HG03103 (cell line): Measurements from ENCODE around the gene PDGFRB.
"Not testable (repeated sequence)": the region's sequence is repeated elsewhere in the genome, so short reads cannot be mapped to it uniquely, and the experiment has no call there.

Experiments used
- ATAC-seq: cut with Tn5 transposase; IDR thresholded peaks from one replicate; pipeline ENCODE4 v1.9.1; 2021; ENCODE audit warnings: low read depth; ENCODE audit not compliant: unreplicated experiment

Gene PDGFRB

DNA sequence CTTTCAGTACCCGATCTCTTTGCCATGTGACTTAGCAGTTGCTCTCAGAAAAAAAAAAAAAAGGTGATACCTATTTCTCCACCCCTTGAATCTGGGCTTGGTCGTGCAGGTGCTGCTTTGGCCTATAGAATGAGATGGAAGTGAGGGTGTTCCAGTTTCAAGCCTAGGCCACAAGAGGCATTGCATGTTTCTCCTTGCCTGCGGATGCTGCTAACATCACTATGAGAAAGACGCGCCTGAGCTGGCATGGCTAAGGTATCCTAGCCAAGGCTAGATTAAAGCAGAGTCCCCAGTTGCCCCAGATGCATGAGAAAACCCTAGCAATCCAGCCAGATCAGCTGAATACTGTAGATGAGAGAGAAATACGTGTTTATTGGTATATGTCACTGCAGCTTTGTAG lies 54.6 kb downstream of the PDGFRB start:
- ATAC-seq = no peak

DNA sequence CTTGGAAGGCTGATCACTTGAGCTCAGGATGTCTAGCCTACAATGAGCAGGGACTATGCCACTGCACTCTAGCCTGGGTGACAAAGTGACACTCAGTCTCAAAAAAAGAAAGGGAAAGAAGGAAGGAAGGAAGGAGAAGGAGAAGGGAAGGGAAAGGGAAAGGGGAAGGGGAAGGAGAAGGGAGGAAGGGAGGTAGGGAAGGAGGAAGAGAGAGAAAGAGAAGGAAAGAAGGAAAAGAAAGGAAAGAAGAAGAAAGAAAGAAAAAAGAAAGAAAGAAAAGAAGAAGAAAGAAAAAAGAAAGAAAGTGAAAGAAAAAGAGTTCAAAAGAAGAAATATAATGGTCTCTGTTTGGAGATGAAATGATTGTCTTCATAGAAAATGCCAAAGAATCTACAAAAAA lies 58.5 kb downstream of the PDGFRB start:
- no peak for ATAC-seq

DNA sequence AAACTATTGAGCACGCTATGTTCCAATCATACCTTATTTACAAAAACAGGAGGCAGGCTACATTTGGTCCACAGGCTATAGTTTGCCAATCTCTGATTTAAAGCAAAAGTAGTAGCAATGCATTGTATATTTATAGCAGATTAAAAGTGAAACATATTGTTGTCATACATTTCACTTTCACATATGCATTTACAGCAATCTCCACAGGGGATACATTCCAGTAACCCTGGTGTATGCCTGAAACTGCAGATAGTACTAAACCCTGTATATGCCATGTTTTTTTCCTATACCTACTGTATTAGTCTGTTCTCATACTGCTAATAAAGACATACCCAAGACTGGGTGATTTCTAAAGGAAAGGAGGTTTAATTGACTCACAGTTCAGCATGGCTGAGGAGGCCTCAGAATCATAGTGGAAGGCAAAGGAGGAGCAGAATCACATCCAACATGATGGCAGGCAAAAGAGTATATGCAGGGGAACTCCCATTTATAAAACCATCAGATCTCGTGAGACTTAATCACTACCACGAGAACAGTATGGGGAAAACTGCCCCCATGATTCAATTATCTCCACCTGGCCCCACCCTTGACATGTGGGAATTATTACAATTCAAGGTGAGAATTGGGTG lies 63.4 kb downstream of the PDGFRB start:
- peak; percentile 78 for ATAC-seq

DNA sequence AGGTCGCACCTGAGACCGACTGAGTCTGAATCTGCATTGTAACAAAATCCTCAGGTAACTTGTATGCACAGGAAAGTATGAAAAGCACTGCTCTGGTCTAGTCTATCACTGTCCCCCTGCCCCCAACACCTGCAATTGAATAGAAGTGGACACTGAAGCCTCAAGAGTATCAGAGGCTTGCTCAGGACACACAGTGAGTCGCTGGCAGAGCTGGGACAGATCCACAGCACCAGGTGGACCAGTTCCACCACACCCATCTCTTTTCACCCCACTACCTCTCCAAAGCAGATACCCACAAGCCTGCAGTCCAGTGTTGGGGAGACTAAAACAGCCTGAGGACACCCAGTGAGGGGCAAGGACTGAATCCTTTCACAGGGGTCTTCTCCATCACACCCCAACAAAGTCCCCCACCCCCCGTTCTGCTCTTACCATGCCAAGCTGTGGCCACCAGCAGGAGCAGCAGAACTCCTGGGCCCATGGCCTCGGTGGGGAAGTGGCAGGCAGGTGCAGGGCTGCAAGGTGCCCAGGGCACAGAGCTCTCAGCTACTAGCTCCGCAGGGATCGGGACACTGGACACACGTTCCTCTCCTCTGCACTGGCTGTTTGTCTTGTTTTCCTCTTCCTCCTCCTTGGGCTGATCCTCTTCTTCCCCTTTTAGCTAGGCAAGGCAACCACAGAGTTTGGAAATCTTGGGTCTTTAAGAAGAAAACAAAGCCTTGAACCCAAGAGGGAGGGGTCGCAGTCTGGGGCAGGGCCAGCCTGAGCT lies 69.5 kb downstream of the PDGFRB start, which contains the start of gene CSF1R:
Gene CSF1R, minus strand, starts transcription at position 605 of the 766 bp plus-strand sequence. Its CDS starts 127 bp downstream, at position 478.
- ATAC-seq = no peak

DNA sequence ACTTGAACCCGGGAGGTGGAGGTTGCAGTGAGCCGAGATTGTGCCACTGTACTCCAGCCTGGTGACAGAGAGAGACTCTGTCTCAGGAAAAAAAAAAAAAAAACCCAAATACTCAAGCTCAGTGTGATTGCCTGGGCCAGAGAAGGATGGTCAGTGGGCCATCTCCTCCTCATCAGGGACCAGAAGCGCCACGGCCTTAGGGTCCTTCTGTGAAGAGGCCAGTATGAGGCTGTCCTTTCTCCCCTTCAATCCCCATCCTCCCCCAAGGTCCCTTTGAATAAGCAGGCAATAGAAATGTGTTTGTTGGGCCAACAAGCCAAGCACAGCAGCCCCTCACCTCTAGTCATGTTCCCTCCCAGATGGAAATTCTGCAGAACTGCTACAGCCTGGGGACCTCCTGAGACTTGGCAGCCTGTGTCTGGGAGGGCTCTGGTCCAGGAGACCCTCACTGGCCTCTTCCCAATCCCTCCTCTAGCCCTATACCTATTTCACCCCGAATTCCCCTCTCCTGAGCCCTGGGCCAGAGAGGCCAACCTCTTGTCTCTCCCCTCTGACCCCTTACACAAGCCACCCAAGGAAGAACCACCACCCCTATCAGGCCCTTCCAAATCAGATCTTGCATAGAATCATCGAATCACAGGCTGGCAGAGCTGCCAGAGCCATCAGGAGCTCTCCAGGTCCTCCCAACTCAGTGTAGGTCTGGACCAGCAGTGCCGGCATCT lies 70.3 kb downstream of the PDGFRB start:
- ATAC-seq = no peak

DNA sequence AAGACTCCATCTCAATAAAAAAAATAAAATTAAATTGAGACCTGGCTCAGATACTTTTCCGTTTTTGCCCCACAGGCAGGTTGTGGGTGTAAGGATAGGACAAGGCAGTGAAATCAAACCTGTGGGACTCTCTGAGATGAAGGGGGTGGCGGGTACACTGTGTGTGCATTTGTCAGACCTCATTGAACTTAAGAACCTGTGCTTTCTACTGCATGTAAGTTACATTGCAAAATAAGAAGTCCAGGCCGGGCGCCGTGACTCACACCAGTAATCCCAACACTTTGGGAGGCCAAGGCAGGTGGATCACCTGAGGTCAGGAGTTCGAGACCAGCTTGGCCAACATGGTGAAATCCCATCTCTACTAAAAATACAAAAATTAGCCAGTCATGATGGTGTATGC lies 70.9 kb downstream of the PDGFRB start:
- ATAC-seq = not testable (repeated sequence)

DNA sequence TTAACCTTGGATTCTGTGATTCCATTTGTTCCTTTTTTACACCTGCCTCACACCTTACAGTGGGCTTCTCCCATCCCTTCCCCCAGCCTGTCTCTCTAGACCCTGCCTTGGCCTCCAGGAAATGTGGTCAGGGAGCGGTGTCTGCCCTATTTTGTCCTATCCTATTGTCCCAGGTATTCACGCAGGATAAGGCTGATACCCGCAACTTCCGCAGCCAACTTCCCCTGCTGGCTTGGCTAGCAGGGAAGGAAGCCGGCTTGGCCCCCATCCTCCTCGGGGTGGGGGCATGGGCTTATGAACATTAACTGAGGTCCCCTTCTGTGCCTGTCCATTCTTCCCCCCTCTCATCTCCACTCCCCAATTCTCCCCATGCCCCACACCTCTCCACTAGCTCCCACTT lies 72.8 kb downstream of the PDGFRB start:
- no peak for ATAC-seq

DNA sequence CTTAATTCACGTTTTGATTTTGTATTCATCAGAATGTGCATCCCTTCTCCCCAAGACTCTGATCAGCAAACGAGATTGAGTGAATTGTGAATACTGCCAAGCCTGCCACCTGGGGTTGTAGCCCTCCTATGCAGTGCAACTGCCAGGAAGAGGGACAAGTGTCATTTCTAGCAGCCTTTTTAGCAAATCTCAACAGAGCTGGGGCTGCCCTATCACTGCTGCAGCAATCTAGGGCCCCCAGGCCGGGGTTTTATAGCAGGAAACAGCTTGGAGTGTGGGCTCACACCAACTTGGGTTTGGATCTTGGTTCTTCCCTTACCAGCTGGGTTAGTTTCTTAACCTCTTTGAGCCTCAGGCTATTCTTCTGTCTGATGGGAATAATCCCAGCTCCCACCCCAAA lies 73.3 kb downstream of the PDGFRB start:
- no peak for ATAC-seq

DNA sequence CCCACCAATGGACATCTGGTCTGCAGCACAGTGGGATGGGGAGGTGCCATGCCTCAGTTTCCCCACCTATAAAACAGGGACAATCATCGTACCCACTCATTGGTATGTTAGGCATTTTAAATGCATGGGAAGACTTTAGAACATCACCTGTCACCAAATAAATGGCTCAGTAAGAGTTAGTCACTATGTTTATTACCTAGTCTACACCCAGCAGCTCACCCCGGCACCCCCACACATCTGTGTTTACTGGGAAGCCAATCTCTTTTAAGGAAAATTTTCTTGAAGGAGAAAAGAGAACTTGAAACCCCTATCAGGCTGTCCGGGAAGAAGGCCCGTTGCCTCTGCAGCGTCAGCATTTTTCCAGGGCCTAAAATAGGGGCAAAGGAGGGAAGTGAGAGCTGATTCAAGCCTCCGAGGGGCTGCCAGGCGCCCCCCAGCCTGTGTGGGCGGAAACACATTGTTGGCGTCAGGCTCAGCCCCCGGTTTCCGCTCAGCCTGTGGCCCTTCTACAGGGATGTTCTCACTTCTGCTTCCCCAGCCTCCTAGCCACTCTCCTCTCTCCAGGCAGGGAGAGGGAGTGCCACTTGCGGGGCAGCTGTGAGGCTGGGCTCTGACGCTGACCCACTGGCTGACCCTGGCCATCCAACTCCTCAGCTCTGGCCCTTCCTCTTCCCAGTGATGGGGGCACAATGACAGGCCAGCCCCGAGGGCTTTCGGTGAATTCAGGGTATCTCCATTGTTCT lies 73.9 kb downstream of the PDGFRB start:
- peak; percentile 93 for ATAC-seq

DNA sequence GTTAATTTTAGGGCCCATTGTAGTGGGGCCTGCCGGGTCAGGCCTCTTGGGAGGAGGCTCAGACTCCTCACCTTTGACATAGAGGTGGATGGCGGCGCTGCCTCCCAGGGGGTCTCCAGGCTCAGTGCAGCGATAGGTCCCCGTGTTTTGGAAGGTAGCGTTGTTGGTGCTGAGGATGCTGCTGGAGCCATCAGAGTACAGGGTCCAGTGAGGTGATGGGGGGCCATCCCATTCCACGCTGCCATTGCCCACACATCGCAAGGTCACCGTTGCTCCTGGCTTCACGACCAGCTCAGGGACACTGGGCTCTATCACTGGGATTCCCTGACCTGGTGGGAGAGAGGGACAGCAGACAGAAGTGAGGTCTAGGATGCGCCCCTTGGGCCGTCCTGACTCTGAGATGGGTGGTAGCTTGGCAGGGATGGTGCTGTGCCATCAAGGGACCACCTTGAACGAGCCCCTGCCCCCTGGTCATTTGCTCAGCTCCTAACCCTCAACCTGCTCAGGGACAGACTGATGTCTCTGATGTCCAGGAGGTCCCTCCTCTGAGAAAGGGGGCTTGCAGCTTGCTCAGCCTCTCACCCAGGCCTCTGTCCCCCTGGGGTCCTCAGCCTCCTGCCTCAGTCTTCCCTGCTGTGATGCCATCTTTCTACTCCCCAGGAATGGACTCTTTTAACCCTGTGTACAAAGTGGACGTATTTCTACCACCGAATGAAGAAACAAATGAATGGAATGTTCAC lies 74.8 kb downstream of the PDGFRB start:
- ATAC-seq = no peak

DNA sequence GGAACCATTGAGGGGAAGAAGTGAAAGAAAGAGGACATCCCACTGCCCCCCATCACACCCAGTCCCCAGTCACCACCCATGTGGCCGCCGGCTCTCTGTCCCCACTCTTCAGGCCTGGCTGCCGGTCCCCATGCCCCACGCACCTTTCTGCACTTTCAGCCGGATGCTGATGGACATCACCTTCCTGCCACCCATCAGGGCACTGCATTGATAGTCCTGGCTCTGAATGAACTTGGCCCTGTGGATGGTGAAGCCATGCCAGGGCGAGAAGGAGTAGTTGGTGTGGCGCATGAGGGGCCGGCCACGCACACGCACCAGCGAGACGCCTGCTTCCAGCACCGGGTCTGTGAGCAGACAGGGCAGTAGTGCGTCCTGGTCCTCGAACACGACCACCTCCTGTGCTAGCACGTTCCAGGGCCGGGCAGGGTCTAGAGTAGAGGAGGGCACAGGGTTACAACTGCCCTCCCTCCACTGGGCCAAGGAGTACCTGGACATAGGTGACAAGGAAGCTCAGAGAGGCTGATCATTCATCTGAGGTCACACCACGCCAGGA lies 75.7 kb downstream of the PDGFRB start:
- no peak for ATAC-seq

DNA sequence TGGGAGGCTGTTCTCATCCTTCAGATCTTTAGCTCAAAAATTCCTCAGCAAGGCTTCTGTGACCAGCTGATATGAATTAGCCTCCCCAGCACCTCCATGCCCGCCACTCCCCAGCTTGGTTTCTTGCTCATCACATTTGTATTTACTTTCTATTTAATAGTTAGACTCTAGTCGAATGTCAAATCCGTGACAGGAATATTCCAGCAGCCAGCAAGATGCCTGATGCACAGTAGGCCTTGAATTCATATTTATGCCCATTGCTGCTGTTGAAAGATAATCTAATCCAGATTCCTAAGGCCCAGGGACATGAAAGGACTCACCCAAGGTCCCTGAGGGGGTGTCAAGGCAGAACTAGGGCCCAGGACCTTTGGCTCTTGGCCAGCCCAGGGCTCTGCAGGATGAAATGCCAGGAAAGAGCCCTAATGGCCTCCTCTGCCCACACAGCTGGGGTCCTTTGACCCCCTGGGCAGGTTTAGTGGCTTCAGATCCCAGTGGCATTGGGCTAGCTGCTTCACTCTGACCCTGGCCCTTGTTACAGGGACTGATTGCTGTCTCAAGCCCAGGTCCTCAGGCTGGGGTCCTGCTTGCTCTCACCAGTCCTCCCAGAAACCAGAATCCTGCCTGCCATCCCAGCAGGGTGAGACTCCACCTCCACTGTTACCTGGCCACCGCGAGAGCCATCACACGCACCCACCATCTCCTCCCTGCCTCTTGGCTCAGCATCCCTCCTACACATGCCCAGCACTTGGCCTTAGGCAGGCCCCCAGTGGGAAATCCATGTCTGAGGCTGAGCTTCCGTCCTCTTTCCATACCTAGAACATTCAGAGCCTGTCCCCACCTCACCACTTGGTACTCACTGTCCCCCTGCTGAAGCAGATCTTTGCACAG lies 76.6 kb downstream of the PDGFRB start:
- ATAC-seq = no peak

DNA sequence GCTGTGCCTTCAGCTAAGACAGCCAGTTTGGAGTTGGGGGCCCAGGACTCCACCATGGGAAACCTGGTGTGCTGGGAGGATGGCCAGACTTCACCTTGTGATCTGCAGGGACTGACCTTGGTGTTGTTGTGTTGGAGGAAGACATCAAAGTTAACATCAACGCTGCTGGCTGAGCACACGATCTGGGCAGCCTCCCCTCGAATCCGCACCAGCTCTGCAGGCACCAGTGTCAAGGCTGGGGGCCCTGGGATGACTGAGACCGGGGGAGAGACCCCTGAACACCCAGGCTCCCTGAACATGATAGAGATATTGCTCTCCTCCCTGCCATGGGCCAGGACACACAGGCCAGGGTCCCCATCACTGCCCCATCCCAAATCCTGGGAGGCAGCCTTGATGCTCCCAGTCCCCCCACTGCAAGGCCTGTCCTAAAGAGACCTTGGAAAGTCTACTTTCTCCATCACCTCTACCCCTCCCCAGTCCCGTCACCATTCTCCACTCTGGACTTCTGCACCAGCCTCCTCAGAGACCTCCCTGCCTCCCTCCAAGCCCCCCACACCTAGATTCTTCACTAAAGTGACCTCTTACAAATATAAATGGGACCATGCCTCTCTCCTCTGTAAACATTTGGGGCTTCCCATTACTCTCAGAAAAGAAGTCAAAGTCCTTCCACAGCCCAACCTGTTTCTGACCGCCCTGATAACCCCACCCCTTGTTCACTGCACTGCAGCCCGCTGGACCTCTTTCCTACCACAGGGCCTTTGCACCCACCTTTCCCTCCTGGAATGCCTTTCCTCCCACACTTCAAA lies 77.4 kb downstream of the PDGFRB start:
- no peak for ATAC-seq

DNA sequence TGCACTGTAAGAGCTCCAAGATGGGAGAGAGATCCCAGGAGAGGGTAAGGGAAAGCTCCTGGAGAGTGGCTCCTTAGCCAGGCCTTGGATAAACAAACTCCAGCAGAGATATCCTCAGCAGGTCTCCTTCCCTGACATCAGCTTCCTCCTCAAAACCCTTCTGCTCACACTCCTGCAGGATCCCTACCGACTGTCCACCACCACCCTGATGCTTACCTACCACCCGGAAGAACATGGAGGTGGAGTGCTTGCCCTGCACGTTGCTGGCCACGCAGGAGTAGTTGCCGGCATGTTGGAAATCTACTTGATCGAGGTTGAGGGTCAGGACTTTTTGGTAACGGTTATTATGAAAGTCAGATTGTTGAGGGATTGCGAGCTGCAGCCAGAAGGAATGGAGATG lies 78.6 kb downstream of the PDGFRB start:
- no peak for ATAC-seq

DNA sequence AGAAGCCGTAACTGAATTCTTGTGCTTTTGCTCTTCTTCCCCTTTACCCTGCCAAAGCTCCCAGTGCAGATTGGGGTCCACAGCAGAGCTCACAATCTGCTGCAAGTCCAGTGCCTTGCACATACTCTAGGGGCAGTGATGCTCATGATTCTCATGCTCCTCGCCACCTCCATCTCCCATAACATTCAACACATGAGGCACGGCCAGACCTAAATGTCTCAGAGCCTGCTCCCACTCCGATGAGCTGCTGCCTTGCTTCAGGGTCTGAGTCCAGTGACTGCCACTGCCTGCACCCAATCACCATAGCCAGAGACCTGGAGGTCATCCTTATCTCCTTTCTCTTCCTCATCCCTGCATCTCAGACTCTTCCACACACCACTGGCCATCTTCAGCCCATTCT lies 79.8 kb downstream of the PDGFRB start:
- no peak for ATAC-seq

DNA sequence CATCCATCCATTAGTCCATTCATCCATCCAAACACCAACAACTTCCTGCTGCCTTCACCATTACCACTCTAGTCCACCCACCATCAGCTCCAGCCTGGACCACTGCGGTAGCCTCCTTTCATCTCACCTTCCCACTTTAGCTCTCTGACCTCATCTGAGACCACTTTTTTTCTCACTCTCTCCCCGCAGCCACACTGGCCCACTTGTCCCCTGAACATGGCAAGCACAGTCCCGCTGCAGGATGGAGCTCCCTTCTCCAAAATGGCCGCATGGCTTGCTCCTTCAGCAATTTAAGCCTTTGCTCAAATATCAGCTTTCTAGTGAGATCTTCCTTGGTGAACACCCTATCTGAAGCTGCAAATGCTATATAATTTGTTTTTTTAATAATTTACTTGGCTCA lies 80.4 kb downstream of the PDGFRB start:
- no peak for ATAC-seq

DNA sequence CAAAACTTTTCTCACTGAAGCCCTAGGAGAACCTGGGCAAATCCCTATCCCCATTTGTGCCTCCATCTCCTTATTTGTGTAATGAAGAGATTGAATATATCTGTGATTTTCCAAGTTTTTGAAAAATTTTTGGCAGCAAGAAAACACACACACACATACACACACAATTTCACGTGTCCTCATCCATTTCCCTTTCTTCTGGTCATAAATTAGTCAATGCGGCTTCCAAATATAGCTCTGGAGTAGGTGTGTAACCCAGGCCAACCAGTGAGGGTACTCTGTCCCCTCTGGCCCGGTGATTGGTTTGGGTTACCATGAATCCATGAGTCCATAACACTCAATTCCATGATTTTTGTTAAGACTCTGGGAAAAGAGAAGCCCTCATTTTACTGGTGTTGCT lies 82.0 kb downstream of the PDGFRB start:
- ATAC-seq = no peak

DNA sequence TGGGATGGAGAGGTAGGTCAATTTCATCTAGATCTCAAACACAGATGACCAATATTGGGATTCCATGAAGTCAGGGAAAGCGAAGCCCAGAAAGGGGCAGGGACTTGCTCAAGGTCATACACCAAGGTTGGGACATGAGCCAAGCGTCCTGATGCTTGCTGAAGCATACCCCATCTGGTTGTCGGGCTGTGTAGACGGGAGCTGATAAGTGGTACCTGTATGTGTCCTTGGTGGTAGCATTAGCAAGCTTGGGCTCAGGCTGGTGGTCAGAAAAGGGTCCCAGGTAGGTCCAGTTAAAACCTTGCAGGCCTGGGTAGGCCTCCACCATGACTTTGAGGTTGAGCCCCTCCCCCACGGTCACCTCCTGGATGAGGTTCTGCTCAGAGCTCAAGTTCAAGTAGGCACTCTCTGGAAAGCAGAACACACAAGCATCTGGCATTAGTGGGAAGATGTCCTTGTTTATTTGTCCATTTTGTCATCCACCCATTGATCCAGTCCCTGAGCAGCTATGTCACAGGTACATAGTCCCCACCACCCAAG lies 82.5 kb downstream of the PDGFRB start:
- ATAC-seq = no peak
